Measurements from ENCODE around the gene ECT2.
"Not testable (repeated sequence)": the region's sequence is repeated elsewhere in the genome, so short reads cannot be mapped to it uniquely, and the experiment has no call there.

The ECT2 gene

GRCh38 chr3:172815857-172816256, 65.3 kb downstream of the ECT2 start:
- no peak for DNase-seq

- DNase-seq, result no peak
These were observed 65.8 kb downstream of the ECT2 start for GRCh38 chr3:172816281-172816680.

DNA sequence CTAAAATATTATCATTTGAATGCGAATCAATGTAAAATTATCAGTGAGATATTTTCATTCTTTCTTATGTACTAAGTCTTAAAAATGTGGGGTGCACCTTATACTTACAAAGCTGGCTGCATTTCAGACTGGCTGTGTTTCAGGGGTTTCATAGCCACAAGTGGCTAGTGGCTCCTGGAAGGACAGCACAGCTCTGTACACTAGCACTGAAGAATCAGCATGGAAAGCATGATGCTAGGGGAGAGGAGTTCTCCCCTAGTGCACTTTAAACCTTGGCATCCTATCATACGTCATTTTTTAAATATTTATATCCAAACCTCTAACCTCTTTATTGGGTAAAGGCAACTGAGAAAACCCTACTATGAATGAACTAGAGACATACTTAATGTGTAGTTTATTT, 66.4 kb downstream of the ECT2 start:
- no peak for DNase-seq

- DNase-seq, result no peak
These were observed 70.0 kb downstream of the ECT2 start for GRCh38 chr3:172820492-172820891.

DNA sequence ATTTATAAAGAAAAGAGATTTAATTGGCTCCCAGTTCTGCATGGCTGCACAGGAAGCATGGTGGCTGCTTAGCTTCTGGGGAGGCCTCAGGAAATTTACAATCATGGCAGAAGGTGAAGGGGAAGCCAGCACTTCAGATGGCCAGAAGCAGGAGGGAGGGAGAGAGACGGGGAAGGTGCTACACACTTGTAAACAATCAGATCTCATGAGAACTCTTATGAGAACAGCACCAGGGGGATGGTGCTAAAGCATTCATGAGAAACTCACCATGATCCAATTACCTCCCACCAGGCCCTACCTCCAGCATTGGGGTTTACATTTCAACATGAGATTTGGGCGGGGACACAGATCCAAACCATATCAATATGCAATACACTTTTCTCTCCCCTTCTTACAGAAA, 73.7 kb downstream of the ECT2 start:
- DNase-seq, result no peak

GRCh38 chr3:172827231-172827630, 76.7 kb downstream of the ECT2 start:
- not testable (repeated sequence) for DNase-seq

DNA sequence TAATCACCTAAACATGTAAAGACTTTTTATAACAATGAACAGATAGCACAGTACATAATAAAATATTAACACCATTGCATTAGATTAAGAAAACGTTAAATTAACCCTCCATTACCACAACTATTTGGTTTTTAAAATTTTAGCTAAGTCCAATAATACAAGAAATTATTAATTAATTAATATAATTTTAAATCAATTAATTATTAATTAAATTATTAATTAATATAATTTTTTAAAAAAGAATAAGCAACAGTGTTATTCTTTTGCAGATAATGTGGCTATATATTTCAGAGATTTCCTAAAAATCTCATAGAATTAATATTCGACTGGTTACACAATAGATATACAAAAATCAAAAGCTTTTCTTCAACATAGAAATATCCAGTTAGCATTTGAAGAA, 82.5 kb downstream of the ECT2 start:
- no peak for DNase-seq

DNA sequence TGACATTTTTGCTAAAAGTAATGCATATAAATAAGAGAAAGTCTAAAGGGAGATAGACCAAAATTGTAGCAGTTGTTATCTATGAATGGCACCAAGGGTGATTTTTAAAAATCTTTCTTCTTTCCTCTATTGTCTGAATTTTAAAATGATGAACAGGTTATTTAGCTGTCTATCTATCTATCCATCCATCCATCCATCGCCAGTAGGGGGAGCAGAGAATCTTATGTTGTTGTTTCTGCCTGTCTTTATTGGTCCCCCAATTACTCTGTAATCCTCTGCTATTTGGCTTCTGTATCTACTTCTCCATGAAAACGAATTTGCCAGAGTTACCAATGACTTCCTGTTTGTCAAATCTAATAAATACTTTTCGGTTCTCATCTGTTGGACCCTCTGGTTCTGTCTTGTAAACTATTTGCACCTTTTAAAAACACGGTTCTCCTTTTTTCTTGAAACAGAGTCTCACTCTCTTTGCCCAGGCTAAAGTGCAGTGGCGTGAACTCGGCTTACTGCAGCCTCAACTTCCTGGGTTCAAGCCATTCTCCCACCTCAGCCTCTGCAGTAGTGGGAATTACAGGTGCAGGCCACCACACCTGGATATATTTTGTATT, 86.0 kb downstream of the ECT2 start:
- DNase-seq, result peak in 1 of 2 donors; percentile 10

GRCh38 chr3:172839679-172840078, 89.2 kb downstream of the ECT2 start:
- no peak for DNase-seq

- DNase-seq, result no peak
These were observed 89.9 kb downstream of the ECT2 start for GRCh38 chr3:172840463-172840862.

- no peak for DNase-seq
These were observed 90.4 kb downstream of the ECT2 start for GRCh38 chr3:172840913-172841312.

DNA sequence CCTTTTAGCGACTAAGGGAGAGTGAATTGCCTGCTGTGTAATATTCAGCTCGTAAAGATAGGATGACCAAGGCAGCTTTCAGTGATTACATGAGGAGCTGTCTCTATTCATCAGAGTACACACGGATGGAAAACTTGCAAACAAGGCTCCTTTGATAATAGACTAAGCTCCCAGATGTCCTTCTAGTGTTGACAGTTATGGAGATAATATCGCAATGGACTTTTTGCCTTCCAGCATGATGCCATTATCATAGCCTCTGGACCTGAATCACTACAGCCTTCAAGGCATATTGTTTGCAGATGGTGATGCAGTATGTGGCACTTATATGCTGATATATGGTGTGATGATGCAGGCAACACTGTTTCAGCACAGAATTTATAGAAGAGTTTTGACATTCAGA, 93.9 kb downstream of the ECT2 start:
- no peak for DNase-seq

GRCh38 chr3:172846103-172846561, 95.6 kb downstream of the ECT2 start:
- no peak for DNase-seq

- no peak for DNase-seq
These were observed 96.2 kb downstream of the ECT2 start for GRCh38 chr3:172846706-172847105.

DNA sequence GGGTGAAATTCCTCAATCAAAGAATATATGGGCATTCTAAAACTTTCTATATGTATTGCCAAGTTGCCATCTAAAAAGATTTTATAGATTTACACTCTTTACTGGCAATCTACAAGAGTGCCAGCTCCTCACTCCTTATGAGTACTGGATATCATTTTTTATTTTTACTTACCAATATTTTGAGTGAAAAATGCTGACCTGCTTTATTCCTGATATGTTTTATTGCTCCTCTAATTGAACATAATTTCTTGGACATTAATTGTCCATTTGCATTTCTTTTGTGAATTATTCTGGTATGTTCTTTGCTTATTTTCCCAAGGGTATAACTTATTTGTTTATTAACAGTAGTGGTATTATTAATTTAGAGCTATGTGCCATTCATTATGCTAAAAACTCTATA, 96.8 kb downstream of the ECT2 start:
- no peak for DNase-seq

GRCh38 chr3:172848910-172849309, 98.4 kb downstream of the ECT2 start:
- DNase-seq, result no peak

- no peak for DNase-seq
These were observed 102.5 kb downstream of the ECT2 start for GRCh38 chr3:172853005-172853404.

DNA sequence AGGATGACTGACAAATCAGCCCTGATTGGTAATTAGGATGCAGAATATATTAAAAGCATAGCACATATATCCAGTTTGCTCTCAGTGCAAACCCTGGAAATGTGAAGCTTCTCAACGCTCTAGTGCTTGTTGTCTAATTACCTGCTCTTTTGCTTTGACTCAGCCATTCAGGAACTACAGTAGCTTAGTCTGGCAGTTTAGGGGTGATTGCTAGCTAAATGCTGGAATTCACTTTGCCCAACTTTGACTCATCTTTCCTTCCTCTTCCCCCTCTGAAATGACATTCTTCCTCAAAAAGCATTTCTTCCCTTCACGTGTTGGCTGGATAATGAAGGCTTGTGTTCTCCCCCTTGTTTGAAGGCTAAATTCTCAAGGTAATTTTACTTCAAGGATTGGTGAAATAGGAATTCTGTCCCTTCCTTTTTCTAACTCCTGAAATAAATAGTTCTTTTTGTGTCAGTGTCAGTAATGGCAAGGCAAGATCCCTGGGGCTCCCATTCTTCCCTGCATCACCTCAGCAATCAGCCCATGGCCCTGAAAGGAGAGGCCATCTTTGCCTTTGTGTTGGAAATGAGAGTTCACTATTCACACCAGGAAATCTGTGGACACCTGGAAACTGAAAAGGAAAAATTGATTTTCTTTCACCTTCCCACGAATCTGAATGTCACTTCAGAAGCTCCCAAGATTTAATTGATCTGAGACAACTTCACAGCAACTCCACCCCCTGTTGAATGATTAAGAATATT, 103.6 kb downstream of the ECT2 start:
- no peak for DNase-seq

DNA sequence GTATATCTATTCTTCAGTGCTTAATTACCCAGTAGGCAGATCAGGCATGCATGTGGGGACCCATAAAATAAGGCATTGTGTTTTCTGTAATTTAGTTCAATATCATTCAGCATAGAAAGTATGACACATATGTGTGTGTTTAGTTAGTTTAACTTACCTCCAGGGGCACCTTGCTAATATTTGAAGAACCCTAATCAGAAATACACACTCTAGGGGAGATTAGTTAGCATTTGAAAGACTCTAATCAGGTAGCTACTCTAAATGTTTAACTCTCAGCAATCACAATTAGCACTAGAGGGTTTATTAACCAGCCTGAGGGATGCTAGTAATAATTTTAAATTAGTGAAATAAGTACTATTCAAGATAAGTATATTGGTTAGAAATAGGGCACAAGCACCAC, 104.5 kb downstream of the ECT2 start:
- no peak for DNase-seq

DNA sequence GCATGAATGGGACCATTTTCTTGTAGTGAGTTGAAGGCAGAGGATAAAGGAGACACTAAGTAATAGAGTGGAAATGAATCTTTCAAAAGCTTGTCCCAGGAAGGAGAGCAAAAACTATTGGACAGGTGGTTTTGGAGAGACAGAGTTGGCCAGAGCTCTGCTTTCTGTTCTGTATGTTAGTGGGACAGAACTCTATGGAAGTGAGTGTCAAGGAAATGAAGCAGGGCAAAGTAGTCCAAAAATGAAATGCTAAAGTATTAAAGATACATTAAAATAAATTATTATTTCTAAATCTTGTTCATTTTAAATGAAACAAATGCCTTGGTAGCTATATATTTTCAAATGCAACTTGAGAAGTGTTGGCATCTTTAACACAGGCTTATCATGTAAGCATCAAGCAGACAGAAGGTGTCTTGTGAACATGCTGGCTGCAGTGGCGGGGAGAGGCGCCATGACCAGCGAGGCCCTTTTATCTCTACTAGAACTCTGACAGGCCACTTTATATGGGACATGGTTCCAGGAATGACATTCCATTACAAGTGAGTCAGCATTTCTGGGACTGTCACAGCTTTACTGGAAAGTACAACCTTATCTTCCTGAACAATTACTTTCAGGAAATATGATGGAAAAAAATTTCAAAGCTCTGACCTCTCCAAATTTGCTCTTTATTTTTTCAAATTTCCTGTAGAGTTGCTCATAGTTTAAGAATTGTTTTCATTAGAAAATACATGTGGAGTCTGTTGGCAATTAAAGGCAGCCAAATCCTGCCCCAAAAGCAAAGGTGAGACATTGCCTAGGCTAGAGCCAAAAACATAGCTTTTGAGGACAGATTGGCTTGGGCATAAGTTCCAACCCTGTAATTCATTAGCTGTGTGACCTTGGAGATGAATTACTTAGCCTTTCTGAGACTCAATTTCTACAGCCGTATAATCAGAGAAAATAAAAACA, 106.5 kb downstream of the ECT2 start:
- DNase-seq, result no peak

- DNase-seq, result no peak
These were observed 108.5 kb downstream of the ECT2 start for GRCh38 chr3:172859041-172859440.

DNA sequence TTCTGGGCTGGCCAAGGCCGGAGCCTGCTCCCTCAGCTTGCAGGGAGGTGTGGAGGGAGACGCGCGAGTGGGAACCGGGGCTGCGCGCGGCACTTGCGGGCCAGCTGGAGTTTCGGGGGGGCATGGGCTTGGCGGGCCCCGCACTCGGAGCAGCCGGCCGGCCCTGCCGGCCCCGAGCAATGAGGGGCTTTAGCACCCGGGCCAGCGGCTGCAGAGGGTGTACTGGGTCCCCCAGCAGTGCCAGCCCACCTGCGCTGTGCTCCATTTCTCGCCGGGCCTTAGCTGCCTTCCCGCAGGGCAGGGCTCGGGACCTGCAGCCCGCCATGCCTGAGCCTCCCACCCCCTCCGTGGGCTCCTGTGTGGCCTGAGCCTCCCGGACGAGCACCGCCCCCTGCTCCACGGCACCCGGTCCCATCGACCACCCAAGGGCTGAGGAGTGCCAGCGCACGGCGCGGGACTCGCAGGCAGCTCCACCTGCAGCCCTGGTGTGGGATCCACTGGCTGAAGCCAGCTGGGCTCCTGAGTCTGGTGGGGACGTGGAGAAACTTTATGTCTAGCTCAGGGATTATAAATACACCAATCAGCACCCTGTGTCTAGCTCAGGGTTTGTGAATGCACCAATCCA, 116.3 kb downstream of the ECT2 start:
- DNase-seq, result not testable (repeated sequence)

DNA sequence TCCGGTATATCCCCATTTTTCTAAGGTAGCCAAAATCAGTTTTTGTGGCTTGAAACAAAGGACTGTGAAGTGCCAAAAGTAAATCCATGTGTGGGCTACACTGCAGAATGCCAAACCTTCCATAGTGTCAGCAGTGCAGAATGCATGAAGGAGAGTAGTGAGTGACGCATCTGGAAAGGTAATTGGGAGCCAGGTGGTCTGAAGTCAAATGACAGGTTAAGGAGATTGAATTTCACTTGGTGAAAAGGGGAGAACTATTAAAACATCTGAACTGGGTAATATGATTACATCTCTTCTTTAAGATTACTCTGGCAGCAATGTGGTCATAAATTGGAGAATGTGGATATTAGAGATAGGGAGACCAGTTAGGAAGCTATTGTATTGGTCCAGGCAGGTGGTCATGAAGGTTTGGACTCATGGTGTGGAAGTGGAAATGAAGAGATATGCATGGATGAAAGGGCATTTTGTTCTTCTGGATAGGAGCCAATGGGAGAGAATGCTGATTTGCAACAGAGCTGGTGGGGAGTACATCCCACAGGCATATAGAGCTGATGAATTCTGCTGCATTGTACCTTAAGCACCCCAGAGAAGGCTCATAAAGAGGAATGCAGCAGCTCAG, 118.2 kb downstream of the ECT2 start:
- DNase-seq, result no peak
